ENCODE results near the gene PIGX.

Gene PIGX

DNA sequence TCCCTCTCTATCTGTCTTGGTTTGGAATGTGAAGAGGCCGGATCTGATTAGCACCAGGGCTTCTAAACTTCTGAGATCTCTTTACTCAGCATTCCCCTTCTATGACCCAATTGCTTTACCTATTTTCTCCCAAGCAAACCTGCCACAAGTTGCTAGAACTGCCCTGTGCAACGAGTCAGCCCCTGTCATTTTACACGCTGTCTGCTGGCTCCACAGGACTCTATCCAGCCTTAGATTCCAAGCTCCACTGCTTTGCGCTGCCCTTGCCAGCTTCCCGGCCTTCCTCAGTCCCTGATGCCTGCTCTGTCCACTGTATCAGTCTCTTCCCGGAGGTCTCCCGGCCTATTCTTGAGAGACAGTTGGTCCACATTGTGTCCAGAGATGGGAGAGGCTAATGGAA, 12.4 kb upstream of the PIGX start:
- DNase-seq (ENCODE audit: low read depth) = no peak
- H3K4me3 ChIP-seq (ENCODE audit: control insufficient read depth, low read depth, low read length) = no peak overlapping the region
- TF ChIP-seq, protein P1, sequence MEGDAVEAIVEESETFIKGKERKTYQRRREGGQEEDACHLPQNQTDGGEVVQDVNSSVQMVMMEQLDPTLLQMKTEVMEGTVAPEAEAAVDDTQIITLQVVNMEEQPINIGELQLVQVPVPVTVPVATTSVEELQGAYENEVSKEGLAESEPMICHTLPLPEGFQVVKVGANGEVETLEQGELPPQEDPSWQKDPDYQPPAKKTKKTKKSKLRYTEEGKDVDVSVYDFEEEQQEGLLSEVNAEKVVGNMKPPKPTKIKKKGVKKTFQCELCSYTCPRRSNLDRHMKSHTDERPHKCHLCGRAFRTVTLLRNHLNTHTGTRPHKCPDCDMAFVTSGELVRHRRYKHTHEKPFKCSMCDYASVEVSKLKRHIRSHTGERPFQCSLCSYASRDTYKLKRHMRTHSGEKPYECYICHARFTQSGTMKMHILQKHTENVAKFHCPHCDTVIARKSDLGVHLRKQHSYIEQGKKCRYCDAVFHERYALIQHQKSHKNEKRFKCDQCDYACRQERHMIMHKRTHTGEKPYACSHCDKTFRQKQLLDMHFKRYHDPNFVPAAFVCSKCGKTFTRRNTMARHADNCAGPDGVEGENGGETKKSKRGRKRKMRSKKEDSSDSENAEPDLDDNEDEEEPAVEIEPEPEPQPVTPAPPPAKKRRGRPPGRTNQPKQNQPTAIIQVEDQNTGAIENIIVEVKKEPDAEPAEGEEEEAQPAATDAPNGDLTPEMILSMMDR (IDR thresholded peaks at IDR 0.05; ENCODE audit: control insufficient read depth, insufficient read depth, low read depth, low read length, missing control alignments) = no peak

GRCh38 chr3:196700801-196701200, 11.4 kb upstream of the PIGX start:
- no peak for DNase-seq (ENCODE audit: low read depth)
- TF ChIP-seq, protein P1 (IDR thresholded peaks at IDR 0.05; ENCODE audit: control insufficient read depth, insufficient read depth, low read depth, low read length, missing control alignments) = no peak

GRCh38 chr3:196706327-196706726, 5.8 kb upstream of the PIGX start:
- TF ChIP-seq, protein P1 (IDR thresholded peaks at IDR 0.05; ENCODE audit: control insufficient read depth, insufficient read depth, low read depth, low read length, missing control alignments) = no peak

More at GRCh38 chr3:196700801-196701200, 11.4 kb upstream of the PIGX start:
- no peak overlapping the region for H3K4me3 ChIP-seq (ENCODE audit: control insufficient read depth, low read depth, low read length)

GRCh38 chr3:196706731-196707130, 5.4 kb upstream of the PIGX start:
- TF ChIP-seq, protein P1 (IDR thresholded peaks at IDR 0.05; ENCODE audit: control insufficient read depth, insufficient read depth, low read depth, low read length, missing control alignments) = no peak
- no peak overlapping the region for H3K4me3 ChIP-seq (ENCODE audit: control insufficient read depth, low read depth, low read length)
- DNase-seq (ENCODE audit: low read depth) = no peak

More at GRCh38 chr3:196706327-196706726, 5.8 kb upstream of the PIGX start:
- no peak for DNase-seq (ENCODE audit: low read depth)
- H3K4me3 ChIP-seq (ENCODE audit: control insufficient read depth, low read depth, low read length) = no peak overlapping the region

- no peak for DNase-seq (ENCODE audit: low read depth)
- TF ChIP-seq, protein P1 (IDR thresholded peaks at IDR 0.05; ENCODE audit: control insufficient read depth, insufficient read depth, low read depth, low read length, missing control alignments) = no peak
- no peak overlapping the region for H3K4me3 ChIP-seq (ENCODE audit: control insufficient read depth, low read depth, low read length)
Observed at GRCh38 chr3:196707566-196707965, 4.6 kb upstream of the PIGX start.

DNA sequence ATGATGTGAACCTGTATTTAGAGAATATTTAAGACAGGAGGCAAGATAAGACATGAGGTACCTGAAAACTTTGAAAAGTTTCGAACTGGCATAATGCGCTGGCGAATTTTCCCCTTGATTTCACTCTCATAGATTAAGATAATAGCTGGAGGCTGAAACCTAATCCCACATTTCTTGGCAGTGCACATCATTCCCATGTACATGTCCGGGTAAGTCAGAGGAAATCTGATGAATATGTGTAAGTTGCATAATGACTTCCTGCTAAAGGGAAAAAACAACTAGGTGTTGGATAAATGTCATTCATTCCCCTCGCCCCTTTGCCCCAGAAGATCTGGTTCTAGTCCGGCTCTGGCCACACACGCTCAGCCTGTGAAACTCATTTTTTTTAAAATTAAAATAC, 3.7 kb upstream of the PIGX start:
- TF ChIP-seq, protein P1 (IDR thresholded peaks at IDR 0.05; ENCODE audit: control insufficient read depth, insufficient read depth, low read depth, low read length, missing control alignments) = no peak
- H3K4me3 ChIP-seq (ENCODE audit: control insufficient read depth, low read depth, low read length) = no peak overlapping the region
- no peak for DNase-seq (ENCODE audit: low read depth)
